A204.1 (cell line): Measurements from ENCODE around the gene PLCG2.
"Not testable (repeated sequence)": the region's sequence is repeated elsewhere in the genome, so short reads cannot be mapped to it uniquely, and the experiment has no call there.

Source experiments
- FAIRE-seq: peaks from 2 replicates; lab custom pipeline; 2012; peaks lifted over from hg19 to GRCh38; lab: Jason Lieb, UNC

PLCG2 gene

DNA sequence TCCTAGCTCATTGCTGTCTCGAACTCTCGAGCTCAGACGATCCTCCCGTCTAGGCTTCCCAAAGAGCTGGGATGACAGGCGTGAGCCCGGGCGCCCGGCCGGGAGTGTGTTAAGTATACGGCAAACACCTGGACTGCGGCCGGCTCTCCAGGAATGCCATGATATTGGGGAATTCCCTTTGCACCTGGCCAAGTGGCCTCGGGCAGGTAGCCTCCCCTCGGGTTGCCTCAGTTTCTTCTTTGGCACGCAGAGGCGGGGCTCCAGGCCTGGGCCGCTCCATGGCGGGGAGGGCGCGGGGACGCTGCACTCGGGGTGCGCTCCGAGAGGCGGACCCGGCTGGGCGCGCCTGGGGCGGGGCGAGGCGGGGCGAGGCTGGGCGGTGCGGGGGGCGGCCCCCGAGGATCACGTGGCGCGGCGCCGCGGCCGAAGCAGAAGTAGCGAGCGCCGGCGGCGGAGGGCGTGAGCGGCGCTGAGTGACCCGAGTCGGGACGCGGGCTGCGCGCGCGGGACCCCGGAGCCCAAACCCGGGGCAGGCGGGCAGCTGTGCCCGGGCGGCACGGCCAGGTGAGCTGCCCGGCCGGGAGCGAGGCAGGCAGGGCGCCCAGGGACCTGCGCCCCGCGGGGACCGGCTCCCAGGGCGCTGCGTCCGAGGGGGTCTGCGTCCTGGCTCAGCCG, at the start of gene PLCG2:
TSS of gene PLCG2 (plus strand) at position 431 of the 675 bp plus-strand sequence. CDS start 6,699 bp downstream, outside the sequence.
- FAIRE-seq: no peak

DNA sequence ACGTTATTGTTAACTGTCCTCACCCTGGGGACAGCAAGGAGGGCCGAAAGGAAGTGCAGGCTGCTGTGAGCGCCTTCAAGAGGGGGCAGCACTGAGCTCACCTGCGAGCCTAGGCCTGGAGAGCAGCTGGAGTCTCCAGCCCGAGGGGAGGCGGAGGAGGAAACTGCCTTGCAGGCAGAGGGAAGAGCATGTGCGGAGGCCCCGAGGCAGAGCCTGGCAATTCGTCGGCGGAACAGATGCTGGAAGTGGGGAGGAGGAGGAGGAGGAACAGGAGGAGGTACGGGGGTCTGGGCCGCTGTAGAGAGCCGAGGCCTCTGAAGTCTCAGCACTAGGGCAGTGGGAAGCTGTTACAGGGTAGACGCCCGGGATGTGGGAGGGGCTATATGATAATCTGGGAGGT, 49.6 kb upstream of the PLCG2 start:
- FAIRE-seq: no peak

DNA sequence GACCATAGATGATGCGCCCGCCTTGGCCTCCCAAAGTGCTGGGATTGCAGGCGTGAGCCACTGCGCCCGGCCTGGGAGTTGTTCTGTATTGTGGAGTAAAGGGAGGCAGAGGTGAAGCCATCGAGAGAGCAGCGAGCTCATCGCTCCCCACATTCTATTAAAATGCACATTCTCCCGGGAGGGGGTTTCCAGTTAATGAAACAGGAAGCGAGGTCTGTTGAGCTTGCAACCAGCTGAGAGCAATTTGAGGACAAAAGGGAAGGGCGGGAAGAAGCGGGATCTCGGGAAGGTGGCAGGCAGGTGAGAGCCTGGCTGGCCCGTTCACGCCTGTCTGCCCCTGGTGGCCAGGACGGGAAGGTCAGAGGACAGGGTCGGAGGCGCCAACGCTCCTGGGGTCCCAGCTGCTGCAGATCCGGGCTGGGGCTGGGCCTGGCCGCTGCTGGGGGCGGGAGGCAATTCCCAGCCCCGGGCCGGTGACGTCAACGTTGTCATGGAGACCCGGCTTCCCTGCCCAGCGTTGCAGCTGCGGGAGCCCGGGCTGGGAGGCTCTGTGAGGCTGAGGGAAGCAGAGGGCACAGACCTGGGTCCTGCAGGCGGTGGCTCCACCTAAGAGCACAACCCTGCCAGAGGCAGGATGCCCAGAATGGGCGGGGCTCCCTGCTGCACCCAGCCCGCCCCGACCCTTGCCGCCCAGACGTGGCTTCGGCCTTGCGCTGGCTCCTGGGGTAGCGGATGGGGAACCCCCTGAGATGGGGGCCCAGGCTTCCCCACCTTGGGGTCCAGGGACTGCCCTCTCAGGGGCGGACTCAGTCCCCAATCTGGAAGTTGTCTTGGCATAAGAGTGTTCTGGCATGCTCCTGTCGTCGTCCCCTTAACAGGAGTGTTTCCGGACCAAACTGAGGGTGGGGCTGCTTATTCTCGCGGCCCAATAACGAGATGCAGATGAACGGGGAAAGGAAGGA, 48.7 kb upstream of the PLCG2 start:
- no peak for FAIRE-seq

DNA sequence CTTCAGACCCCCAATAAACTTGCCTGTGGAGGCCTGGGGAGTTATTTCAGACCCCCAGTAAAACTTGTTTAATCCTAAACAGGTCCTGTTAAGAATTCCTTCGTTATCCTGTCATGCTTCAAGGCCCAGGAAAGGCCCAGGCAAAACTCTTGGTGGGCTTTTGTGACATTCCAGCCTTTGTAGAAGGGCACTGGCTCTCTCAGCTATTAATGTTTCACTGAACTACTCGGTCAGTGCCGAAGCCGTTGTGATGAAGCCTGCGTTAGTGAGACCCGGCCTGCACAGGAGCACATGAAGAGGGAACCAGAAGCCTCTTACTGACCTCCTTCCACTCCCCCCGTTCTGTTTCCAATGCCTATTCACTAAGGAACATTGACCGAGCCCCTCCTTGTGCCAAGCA, 47.4 kb upstream of the PLCG2 start:
- no peak for FAIRE-seq

DNA sequence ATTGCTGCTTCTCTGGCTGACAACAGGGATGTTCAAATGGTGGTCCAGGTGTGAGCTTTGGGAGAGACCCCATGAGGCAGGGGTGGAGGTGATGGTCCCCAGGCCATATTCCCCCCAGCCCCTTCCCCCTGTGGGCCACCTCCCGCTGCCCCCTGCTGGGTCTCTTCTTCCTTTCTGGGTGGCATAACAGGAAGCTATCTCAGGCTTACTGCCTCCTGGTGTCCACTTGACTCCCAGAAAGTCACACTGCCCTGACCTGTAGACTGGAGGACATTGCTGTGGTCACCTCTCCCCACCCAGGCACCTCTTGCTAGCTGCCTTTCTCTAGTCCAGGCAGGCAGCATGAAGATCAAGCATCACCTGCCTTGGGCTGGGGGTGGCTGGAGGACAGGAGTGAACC, 46.4 kb upstream of the PLCG2 start:
- no peak for FAIRE-seq

DNA sequence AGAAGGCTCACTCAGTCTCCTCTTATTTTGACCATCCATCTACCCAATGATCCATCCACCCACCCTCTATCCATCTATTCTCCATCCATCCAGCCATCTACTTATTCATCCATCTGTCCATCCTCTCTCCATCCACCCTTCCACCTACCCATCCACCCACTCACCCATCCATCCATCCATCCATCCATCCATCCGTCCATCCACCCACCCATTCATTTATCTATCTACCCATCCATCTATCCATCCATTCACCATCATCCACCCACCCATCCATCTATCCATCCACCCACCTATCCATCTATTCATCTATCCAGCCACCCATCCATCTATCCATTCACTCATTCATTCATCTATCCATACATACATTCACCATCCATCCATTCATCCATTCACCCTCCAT, 45.8 kb upstream of the PLCG2 start:
- no peak for FAIRE-seq

DNA sequence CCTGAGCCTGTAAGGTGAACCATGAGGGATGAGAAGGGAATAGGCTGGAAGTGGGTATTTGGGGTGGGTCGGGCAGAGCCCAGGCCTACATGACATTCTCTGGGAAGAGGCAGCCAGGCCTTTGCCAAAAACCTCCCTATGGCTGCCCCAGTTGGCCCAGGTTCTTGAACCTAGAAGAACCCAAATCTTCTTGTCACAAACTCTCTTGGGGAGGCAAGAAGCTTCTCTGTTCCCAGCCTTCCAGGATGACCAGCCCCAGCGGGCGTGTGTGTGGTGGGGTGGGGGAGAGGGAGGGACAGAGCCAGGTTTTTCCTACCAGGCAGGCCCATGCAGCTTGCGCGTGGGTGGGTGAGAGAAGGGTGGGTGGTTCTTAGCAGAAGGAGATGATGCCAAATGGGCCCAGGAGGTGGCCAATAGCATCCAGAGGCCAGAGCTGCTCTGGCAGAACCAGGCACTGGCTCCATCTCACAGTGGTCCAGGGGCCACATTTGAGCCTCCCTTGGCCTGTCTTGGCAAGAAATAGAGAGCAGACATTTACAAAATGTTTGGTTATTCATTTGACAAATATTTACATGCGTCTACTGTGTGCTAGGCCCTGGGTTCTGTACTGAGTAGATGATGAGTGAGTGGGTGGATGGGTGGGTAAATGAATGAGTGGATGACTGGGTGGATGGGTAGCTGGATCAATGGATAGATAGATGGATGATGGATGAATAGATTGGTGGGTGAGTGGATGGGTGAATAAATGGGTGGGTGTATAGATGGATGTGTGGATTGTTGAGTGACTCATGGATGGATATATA, 44.3 kb upstream of the PLCG2 start:
- no peak for FAIRE-seq

DNA sequence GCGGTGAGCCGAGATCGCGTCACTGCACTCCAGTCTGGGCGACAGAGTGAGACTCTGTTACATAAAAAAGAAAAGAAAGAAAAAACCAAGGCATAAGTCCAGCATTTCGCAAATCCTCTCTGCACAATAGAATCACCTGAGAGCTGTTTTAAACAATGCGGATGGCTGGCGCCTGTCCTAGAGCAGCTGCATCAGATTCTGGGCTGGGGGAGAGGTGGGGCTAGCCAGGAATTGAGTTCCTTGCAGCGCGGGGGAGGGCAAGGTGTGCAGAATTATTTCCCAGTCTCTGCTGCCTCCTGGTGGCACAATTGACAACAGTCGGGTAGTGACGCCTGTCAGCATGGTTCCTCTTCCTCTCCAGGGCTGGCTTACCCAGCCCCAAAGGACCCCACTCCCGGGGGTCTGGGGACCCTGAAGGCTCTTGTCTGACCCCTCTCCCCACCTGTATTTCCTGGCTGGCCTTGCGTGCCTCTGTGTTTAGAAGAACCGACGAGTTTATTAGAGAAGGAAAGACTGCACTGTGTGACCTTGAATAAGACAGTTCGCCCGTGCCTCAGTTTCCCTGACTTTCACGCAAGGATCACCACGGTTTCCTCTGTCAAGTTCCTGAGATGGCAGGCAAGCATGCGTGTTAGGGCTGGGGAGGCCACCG, 41.1 kb upstream of the PLCG2 start:
- FAIRE-seq: no peak

DNA sequence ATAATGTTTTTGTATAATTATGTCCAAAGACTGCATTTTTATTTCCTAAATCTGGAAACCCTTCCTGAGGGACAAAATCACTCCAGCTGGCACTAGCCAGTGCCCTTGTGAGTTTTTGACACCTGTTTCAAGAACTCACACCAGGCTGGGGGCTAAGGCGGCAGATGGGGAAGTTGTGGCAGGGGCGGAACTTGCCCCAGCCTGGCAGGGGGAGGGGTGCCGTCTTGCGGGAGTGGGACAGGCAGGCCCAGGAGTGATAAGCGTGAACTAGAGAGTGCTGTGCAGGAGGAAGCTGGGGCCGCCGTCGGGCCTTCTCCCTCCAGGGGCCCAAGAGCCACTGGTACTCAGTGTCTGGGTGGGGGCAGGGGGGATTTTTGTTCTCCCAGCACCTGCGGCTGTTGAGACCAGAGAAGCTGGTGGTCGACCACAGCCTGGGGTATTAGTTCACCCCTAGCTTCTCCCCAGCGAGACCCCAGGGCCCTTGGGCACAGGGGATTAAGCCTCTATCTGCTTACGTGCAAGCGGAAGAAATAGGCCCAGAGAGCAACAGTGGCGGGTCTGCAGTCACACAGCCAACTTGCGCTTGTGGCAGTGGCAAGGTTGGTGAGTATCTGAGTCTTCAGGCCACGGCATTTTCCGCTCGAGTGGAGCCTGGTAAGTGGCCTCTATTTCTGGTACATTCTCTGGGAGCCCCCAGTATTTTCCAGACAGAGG, 40.2 kb upstream of the PLCG2 start:
- no peak for FAIRE-seq

DNA sequence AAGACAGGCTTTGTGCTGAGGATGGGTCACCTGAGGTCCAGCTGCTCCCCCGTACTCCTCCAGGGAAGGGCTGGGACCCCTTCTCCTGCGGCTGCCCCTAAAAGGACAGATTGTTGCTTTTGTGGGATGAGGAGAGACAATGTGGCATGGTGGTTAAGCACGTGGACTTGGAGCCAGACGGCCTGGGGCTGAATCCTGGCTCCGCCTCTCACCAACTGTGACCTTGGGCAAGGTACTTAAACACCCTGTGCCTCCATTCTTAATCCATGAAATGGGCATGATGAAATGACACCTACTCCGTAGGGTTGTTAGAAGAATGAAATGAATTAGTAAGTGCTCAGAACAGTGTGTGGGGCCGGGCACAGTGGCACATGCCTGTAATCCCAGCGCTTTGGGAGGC, 39.6 kb upstream of the PLCG2 start:
- FAIRE-seq: no peak

DNA sequence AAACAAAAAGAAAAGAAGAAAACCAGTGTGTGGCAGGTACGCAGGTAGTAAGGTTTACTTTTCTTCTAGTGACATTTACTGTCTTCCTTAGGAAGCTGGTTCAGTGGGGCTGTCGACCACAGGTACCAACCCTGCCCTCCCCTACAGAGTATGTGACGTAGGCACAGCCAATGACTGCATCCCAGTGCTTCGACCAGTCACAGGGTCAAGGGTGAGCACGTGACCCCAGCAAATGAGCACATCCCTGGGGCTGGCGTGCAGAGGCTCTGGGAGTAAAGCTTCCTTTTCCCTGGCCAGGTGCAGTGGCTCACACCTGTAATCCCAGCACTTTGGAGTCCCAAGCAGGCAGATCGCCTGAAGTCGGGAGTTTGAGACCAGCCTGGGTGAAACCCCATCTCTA, 38.9 kb upstream of the PLCG2 start:
- FAIRE-seq: no peak

DNA sequence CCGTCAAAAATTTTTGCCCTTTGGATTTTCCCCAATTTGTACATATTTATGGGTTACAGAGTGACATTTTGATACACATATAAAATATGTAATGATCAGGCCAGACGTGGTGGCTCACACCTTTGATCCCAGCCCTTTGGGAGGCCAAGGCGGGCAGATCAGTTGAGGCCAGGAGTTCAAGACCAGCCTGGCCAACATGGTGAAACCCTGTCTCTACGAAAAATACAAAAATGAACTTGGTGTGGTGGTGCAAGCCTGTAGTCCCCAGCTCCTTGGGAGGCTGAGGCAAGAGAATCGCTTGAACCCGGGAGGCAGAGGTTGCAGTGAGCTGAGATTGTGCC, 37.7 kb upstream of the PLCG2 start:
- FAIRE-seq: not testable (repeated sequence)

DNA sequence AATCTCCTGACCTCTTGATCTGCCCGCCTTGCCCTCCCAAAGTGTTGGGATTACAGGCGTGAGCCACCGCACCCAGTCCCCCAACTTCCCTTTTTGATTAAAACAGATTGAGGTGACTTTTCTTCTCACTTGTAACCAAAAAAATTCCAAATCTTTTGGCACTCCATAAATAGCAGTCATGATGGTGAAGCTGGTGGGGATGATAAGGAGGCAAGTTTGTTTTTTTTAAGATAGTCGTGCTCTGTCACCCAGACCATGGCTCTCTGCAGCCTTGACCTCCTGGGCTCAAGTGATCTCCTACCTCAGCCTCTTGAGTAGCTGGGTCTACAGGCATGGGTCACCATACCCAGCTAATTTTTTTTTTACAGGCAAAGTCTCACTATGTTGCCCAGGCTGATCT, 34.7 kb upstream of the PLCG2 start:
- FAIRE-seq: no peak

DNA sequence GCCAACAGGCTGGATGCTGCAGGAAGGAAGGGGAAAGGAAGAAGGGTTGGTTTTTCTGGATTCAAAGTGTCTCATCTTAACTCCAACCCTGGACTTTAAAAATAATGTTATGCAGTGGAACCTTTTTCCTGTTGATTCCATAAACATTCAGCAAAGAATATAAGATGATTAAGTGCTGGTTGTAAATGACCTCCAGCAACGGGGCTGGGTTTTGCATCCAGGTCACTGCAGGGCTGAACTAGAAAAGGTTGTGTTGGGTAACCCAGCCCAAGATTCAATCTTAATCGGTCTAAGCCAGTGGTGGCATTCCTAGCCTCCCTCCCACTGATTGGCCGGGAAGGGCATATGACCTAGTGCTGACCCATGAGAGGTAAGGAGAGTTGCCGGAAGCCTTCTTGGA, 34.2 kb upstream of the PLCG2 start:
- FAIRE-seq: no peak

DNA sequence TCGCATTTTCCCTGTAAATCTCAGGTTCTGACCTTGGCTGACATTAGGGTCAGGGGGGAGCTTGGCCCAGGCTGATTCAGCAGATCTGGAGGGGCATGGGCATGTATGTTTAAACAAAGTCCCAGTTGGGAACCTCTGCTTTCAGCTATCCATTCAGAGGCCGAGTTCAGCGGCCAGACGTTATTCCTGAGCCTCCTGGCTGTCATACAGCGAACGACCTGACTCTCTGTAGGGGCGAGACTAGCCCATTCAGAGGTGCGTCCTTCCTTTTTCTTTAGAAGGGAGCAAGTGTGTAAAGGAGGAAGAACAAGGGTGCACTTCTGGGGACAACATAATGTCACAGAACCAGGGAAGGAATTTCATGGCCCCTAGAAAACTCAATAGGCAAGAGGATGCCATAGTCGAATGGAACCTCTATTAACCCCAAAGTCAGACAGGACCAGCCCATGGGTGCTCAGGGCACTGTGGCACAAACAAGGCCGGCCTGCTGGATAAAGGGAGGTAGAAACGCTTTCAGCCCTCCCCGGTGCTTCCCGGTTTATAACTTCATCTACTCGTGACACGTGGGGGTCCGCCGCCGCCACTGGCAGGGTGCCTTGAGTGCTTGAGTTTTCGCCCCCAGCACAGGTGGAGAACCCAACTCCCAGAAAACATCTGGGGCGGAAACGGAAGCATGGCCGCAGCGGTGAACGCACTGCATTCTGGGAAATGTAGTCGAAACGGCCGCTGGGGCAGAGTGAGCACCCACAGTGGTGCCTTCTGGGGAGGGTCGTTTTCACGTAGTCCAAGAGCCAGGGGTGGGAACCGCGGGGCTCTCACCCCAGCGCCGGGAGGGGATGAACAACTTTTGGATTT, 33.2 kb upstream of the PLCG2 start:
- no peak for FAIRE-seq

DNA sequence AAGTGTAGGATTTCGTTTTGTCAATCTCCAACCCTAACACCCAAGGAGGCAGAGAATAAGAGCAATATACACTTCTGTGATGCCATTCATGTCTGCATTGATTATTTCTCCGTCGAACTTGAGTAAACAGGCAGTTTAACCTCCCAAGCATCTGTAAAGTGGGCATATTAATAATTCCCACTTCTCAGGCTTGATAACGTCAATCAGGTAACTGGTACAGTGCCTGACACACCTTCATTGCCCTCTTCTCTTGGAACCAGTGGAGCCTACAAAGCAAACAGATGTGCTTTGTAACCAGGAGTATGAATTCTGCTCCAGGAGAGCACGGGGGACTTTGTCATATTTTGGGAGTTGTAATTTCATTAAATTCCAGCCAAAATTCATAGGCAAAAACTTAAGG, 32.5 kb upstream of the PLCG2 start:
- no peak for FAIRE-seq

DNA sequence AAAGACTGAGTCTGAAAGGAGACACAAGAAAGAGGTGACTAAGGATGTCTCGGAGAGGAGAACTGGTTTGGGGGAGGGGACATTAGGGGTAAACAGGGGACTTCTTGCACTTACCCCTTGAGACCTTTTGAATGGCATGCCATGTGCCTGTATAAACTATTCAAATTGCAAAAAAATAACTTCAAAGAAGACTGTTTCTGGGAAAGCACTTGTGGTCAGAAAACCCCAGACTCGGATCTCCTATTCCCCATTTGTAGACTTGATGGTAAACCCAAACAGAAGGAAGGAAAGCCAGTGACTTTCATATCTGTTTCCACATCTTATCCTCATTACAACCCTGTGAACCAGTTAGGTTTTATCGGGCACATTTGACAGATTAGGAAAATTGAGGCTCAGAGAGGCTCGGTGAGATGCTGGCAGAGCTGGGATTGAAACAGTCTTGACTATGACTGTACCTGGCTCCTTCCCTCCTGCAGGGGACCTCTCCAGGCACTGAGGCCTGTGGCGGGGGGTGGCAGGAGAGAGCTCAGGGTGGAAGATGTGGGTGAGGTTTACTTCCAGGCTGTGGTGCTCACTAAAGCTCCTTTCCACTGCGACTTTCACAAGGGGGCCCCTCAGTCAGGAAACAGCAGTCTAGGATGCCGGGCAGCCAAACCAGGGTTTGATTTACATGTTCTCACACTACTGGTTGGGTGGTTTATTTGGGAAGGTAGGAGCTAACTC, 30.5 kb upstream of the PLCG2 start:
- FAIRE-seq: no peak

DNA sequence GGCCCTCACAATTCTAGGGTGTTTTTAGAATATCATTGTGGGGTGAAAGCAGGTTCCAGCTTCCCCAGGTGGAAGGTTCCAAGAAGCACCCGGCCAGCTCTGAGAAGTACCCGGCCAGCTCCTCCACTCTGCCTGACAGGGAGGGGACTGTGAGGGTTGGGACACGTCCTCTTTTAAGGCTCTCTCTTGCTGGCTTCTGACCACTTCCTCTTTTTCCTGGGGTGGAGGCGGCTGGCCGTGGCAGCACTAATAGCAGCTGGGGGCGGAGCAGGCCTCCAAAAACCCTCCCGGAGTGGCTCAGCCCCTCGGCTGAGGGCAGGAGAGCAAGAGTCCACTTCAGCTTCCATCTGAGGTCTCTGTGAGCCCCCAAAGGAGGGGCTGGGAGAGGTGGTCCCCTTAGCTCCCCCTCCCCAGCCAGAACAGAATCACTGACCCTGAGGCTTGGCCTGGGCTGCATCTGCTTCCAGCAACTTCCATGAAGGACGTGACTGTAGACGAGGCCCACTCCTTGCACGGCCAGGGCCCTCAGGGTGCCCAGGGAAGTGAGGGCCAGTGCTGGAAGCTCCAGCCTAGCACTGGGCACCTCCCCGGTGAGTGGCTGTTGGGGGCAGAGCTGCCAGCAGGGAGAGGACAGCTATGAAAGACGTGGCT, 26.7 kb upstream of the PLCG2 start:
- no peak for FAIRE-seq

DNA sequence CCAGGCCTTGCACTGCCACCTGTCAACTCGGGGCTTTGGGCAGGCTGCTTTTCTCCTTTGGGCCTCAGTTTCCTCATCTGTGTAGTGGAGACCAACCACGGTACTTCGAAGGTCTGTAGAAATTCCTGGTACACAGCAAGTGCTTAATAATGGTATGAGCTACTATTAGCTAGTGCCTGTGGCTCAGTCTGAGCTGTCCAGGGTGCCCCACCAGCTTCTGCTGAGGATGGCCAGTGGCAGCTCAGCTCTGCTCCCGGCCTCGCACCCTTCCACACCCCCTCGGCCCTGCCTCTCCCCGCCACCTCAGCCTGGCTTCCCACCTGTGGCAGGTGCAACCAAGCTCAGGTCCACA, 26.2 kb upstream of the PLCG2 start:
- no peak for FAIRE-seq

DNA sequence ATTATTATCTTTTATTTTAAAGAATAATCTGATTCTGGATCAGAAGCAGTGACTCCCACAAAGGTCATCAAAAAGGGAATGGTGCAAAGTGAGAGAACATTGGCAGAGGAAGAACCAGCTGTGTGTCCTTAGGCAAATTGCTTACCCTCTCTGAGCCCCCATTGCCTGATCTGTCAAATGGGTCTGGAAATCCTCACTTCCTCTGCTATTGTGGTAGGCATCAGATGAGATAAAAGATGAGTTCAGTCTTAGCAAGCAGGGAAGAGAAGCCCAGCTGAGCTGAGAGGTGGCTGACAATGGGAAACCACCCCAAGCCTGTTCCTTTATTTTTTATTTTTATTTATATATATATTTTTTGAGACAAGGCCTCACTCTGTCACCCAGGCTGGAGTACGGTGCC, 24.2 kb upstream of the PLCG2 start:
- no peak for FAIRE-seq
